Adipocyte (in vitro differentiated cells): Measurements from ENCODE around the gene CCER1.
A peak's percentile ranks its signal among the peaks of the same experiment; 100 is the strongest.

Experiments used
- DNase-seq: peaks from one replicate; pipeline ENCODE4 v3.0.0-alpha.2; 2015; ENCODE audit warnings: low read depth
- H3K27me3 ChIP-seq: replicated peaks from 2 replicates; pipeline ENCODE4 v1.7.0; 2013; ENCODE audit warnings: mild to moderate bottlenecking, low read length, moderate library complexity; ENCODE audit not compliant: control insufficient read depth, insufficient read depth
- H3K36me3 ChIP-seq: 2 replicates; pipeline ENCODE4 v1.7.0; 2013; ENCODE audit warnings: low read length, mild to moderate bottlenecking, moderate library complexity; ENCODE audit not compliant: control insufficient read depth, insufficient read depth, severe bottlenecking
- H3K4me1 ChIP-seq: 2 replicates; pipeline ENCODE4 v1.7.0; 2013; ENCODE audit warnings: mild to moderate bottlenecking, low read length, moderate library complexity; ENCODE audit not compliant: control insufficient read depth, insufficient read depth
- H3K4me3 ChIP-seq: 2 replicates; pipeline ENCODE4 v1.7.0; 2013; ENCODE audit warnings: mild to moderate bottlenecking, low read length, moderate library complexity
- H3K9ac ChIP-seq: 2 replicates; pipeline ENCODE4 v1.7.0; 2013; ENCODE audit warnings: mild to moderate bottlenecking, low read length, moderate library complexity
- H3K9me3 ChIP-seq: 2 replicates; pipeline ENCODE4 v1.7.0; 2013; ENCODE audit warnings: mild to moderate bottlenecking, low read length, moderate library complexity; ENCODE audit not compliant: control insufficient read depth

CCER1 gene

DNA sequence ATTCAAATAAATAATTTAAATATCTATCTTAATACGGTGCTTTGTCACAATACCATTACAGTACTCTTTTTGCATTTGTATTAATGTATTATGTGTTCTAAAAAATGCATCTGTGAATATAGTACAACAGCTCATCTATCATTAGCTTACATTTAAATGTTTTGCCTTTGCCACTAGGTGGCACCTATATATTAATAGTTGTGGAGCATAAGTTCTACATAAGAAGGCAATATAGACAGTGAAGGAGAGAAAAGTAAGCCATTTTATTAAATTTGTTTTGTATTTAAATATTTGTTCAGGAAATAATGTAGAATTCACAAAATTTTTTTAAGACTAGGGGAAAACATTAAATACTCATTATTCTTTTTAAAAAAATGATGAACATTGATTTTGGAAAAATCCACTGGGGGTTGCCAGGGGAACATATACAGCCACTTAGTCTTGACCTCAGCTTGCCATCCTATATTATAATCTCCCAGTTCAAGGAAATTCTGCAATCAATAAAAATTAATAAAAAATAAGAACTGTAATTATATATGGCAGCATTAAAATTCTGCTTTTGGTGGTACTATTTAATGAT is 9.8 kb downstream of the CCER1 start:
- Histone ChIP-seq H3K27me3 (no peaks in the 10 kb centered on the region), H3K36me3 (no peaks in the 10 kb centered on the region), H3K9me3 (no peaks in the 10 kb centered on the region), H3K9ac (no peak overlapping the region), H3K4me3 (no peak overlapping the region), H3K4me1 (peaks cover 4% of the 10 kb centered on the region)
- peak; percentile 72 for DNase-seq

DNA sequence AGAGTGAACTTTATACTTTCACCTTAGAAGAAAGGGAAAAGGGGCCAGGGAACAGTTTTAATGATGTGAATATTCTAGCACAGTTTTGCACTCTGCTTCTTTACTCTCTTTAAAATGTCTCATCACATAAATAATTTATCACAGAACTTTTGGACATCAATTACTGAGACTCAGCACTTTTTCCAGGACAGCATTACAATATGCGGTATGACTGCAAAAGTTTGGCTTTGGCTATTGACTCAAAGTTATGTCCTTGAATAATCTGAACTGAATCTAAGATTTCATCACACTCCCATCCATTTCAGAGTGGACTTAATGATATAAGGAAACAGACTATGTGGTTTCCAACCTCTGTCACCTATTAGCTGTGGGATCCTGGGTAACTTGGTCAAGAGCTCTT is 11.7 kb downstream of the CCER1 start:
- DNase-seq, result no peak
- Histone ChIP-seq H3K9me3 (no peaks in the 10 kb centered on the region), H3K27me3 (no peaks in the 10 kb centered on the region), H3K4me1 (peaks cover 9% of the 10 kb centered on the region), H3K9ac (no peak overlapping the region), H3K36me3 (no peaks in the 10 kb centered on the region), H3K4me3 (no peak overlapping the region)

DNA sequence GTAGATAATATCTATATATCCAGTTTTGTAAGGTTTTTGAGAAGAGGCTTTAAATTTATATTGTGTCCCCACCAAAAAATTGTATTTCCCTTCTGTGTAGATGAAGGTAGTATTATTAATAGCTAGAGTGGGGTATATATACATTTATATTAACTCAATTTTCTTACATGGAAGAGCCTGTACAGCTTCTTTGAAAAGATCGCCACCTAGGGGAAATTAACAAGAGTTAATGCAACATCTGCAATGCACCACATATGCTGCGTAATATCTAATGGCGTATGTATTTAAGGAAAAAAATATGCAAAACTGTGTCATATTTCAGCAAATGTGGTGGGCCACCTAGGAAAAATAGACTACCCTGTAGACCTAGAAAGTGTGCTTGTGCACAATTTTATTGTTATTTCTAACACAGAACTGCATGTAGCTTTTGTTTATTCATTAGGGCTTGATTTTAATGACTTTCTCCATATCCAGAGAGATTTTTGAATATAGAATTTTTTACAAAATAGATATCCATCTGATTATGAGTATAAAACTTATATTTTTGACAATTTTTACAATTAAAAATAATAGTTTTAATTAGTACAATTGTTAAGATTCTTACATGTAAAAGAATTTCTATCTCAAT is 14.0 kb downstream of the CCER1 start:
- Histone ChIP-seq H3K9ac (no peak overlapping the region), H3K4me1 (peaks cover 9% of the 10 kb centered on the region), H3K36me3 (no peaks in the 10 kb centered on the region), H3K9me3 (no peaks in the 10 kb centered on the region), H3K27me3 (no peaks in the 10 kb centered on the region), H3K4me3 (no peak overlapping the region)
- DNase-seq, result peak; percentile 85

DNA sequence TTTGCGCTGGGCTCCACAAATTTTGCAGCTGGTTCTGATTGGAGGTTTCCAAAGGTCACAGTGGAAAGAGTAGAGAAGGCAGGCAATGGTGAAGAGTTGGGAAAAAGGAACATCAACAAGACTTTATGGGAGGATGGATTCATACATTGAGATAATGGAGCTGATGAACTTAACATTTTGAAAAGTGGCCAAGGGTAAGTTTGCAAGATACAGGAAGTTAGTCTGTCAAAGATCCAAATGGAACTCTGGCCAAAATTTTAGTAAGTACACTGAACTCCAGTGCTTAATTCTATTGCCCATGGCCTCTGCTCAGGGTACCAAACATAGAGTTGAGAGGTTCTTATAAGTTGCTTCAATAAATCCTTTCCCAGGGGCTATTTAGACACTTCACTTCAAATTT is 15.6 kb downstream of the CCER1 start:
- no peaks in the 10 kb centered on the region for H3K36me3 ChIP-seq
- no peaks in the 10 kb centered on the region for H3K9me3 ChIP-seq
- no peak for DNase-seq
- H3K4me3 ChIP-seq, result no peak overlapping the region
- peaks cover 9% of the 10 kb centered on the region for H3K4me1 ChIP-seq
- no peaks in the 10 kb centered on the region for H3K27me3 ChIP-seq
- no peak overlapping the region for H3K9ac ChIP-seq

DNA sequence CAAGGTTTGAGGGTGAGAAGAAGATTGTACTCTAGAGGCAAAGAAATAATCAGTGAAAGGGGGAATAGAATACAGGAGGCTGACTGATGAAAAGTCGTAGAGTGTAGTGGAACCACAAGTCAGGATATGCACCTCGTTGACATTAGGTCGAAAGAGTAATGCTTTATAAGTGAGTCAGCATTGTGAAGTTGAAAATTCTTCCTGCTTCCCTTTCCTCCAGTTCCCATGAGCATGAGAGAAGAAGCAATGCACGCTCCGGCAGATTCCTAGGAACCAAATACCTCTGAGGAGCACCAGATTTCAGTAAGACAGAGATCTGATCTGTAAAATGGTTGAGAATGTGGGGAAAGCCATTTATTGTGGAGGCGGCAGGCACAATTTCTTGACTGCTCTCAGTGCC is 16.5 kb downstream of the CCER1 start:
- no peak overlapping the region for H3K4me3 ChIP-seq
- no peaks in the 10 kb centered on the region for H3K36me3 ChIP-seq
- H3K9me3 ChIP-seq, result no peaks in the 10 kb centered on the region
- peak; percentile 11 for DNase-seq
- no peaks in the 10 kb centered on the region for H3K27me3 ChIP-seq
- H3K9ac ChIP-seq, result no peak overlapping the region
- H3K4me1 ChIP-seq, result peaks cover 9% of the 10 kb centered on the region

DNA sequence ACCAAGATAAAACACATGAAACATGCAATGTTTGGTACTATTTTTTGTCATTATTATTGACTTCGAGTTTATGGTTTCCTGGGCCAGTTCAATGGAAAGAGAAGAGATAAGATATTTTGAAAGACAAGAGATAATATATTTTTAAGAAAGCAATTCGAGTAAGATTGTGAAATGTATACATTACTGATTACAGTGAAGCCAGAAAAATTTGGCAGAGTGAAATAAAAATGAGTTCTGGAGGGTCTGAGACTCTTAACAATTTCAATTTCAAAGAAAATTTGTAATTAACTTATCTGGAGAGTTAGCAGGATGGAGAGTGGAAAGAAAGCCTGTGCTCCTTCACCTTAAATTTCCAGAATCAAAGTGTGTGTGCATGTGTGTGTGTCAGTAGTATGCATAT is 17.3 kb downstream of the CCER1 start:
- H3K4me1 ChIP-seq, result peaks cover 5% of the 10 kb centered on the region
- no peaks in the 10 kb centered on the region for H3K9me3 ChIP-seq
- DNase-seq, result no peak
- H3K27me3 ChIP-seq, result no peaks in the 10 kb centered on the region
- no peak overlapping the region for H3K9ac ChIP-seq
- no peak overlapping the region for H3K4me3 ChIP-seq
- no peaks in the 10 kb centered on the region for H3K36me3 ChIP-seq

DNA sequence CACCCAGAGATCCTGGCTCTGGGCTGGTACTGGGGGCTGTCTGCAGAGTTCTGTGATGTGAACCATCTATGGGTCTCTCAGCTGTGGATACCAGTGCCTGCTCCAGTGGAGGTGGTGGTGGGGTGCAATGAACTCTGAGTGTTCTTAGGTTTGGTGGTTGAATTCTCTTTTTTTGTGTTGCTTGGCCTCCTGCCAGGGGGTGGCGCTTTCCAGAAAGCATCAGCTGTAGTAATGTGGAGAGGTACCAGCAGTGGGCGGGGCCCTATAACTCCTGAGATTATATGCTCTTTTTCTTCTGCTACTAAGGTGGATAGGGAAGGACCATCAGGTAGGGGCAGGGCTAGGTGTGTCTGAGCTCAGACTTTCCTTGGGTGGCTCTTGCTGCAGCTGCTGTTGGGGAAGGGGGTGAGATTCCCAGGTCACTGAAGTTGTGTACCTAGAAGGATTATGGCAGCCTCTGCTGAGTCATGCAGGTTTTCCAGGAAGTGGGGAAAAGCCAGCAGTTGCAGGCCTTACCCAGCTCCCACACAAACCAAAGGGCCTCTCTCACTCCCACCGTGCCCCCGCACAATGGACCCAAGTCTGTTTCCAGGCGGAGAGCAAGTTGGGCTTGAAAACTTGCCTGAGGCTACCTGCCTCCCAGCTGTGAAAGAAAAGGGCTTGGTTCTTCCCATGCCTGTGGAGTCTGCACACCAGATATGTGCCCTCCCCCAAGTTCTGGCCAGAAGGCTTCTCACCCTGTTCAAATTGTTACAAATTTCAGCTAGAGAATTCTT is 18.6 kb downstream of the CCER1 start:
- no peaks in the 10 kb centered on the region for H3K36me3 ChIP-seq
- DNase-seq, result no peak
- H3K4me3 ChIP-seq, result no peak overlapping the region
- H3K9me3 ChIP-seq, result no peaks in the 10 kb centered on the region
- no peak overlapping the region for H3K9ac ChIP-seq
- no peaks in the 10 kb centered on the region for H3K27me3 ChIP-seq
- peaks cover 5% of the 10 kb centered on the region for H3K4me1 ChIP-seq

DNA sequence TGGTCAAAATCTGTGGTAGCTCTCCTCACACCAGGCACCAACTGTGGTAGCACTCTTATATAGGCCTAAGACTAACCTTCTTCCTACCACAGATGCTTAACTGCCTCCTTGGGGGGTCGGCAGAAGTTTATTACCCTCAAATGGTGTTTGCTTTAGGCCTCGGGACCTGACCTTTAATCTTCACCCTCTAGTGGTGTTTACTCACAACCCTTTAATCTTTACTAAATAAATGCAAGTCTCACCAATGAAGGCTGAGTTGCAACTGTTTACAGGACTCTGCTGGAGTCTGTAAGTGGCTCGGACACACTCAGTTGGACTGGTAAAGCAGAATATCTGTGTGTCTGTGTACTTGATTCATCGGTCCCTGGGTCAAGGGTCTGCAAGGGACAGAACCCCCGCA is 29.4 kb downstream of the CCER1 start:
- Histone ChIP-seq H3K27me3 (no peaks in the 10 kb centered on the region), H3K4me3 (no peak overlapping the region), H3K36me3 (no peaks in the 10 kb centered on the region), H3K9me3 (peaks cover 8% of the 10 kb centered on the region), H3K9ac (no peak overlapping the region), H3K4me1 (peaks cover 15% of the 10 kb centered on the region)
- DNase-seq, result no peak

DNA sequence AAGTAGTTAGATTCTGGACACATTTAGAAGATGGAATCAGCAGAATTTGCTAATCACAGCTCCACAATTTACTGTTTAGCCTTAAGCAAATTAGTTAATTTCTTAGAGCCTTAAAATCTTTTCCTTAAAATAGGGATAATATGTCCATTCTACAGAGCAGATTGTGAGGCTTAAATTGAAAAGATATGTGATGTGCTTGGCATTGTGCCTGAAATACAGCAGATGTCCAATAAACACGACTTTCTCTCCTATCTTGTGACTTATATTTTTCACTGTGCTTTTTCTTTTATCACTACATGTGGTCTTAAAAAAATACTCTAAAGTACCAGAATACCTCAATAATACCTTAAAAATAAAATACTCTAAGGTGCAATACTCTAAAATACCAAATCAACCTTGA is 30.6 kb downstream of the CCER1 start:
- no peaks in the 10 kb centered on the region for H3K9me3 ChIP-seq
- H3K36me3 ChIP-seq, result no peaks in the 10 kb centered on the region
- no peak overlapping the region for H3K4me3 ChIP-seq
- peaks cover 15% of the 10 kb centered on the region for H3K4me1 ChIP-seq
- DNase-seq, result no peak
- no peaks in the 10 kb centered on the region for H3K27me3 ChIP-seq
- H3K9ac ChIP-seq, result no peak overlapping the region

DNA sequence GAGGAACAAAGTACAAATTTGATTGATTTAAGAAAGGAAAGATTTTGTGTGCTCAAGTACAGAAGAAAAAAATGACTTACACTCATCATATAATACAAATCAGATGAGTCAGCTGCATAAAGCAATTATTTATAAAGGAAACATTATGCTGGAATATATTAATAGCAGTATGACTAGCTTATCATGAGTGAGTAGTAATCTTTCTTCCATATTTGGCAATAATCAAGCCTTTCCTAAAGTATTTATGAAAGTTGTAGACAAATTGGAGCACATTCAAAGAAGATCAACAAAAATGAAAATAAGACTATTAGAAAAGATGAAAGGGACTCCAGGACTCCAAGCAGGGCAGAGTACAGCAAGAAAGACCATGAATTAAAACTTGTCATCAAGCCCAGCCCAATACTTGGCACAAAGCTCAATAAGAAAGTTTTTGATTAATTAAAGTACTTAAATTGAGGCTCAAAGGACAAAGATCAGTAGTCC is 32.8 kb downstream of the CCER1 start:
- Histone ChIP-seq H3K9me3 (no peaks in the 10 kb centered on the region), H3K4me1 (peaks cover 15% of the 10 kb centered on the region), H3K9ac (peak overlapping the region; percentile 4), H3K27me3 (no peaks in the 10 kb centered on the region), H3K36me3 (no peaks in the 10 kb centered on the region), H3K4me3 (no peak overlapping the region)
- DNase-seq, result peak; percentile 34

DNA sequence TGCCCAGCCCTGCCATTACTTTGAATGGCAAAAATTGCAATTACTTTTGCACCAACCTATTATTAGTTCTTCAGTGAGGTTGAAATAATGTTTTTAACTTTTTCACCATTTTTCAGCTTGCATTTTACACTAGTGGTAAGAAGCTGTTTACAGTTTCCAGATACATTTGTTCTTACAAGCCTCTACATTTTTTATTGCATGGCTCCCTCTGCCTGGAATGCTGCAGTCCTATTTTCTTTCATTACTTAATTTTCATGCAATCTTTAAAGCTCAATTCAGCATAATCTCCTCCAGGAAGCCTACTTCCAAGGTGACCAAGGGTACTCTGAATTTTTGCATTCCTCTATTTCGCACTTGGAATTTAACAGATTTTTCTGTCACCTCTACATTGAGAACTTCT is 33.4 kb downstream of the CCER1 start:
- Histone ChIP-seq H3K9me3 (no peaks in the 10 kb centered on the region), H3K4me3 (no peak overlapping the region), H3K9ac (peak overlapping the region; percentile 4), H3K27me3 (no peaks in the 10 kb centered on the region), H3K36me3 (no peaks in the 10 kb centered on the region), H3K4me1 (peaks cover 19% of the 10 kb centered on the region)
- no peak for DNase-seq
